Putamen (tissue), 1 donor: ENCODE data around the gene ZNF705A.
"Not testable (repeated sequence)": the region's sequence is repeated elsewhere in the genome, so short reads cannot be mapped to it uniquely, and the experiment has no call there.

Experiments used
- DNase-seq: peaks from one replicate; pipeline ENCODE4 v3.0.0-alpha.2; 2016; ENCODE audit warnings: low spot score

The ZNF705A gene

DNA sequence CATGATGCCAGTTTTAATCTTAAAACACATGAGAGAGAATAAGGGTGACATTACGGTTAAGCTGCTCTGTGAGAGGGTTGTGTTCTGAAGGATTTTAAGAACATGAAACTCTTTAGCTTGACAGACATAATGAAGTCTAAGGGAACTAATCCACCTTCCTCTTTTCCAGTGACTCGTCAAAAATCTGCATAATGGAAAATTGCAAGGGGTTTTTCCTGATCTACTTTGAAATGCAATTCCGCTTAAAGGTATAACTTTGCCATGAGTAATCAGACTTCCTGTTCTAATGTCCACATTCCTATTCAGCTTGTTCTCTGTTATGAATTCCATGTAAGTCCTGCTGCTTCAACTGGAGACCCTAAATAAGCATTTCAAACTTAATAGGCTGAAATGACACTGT is at the start of gene ZNF705A:
TSS of gene ZNF705A (plus strand) at position 171 of the 400 bp plus-strand sequence. CDS start 15,611 bp downstream, outside the sequence.
- peak; percentile 46 for DNase-seq

DNA sequence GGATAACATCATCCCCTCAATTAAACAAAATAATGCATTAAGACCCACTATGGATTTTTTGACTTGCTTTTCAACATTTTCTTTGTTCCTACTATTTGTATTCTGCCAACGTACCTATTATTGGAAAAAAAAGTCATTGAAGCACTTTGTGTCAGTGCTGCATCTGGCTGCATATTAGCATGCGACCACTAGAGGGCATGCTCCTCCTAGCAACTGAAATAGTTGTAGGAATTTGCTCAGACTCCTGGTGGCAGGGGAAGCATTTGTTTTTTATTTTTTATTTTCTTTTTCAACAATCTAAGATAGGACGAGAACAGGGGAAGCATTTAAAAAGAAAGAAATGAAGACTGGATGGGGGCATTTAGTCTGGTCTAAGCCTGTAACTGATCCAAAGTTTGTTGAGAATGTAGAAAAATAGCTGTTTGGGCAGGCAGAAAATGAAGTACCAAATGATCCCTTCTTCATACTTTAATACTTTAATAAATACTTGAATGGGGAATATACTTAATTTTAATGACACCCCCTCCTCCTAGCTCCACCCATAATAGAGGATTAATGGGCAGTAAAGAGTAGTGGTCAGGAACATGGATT is 47.9 kb upstream of the ZNF705A start:
- DNase-seq: peak; percentile 77

DNA sequence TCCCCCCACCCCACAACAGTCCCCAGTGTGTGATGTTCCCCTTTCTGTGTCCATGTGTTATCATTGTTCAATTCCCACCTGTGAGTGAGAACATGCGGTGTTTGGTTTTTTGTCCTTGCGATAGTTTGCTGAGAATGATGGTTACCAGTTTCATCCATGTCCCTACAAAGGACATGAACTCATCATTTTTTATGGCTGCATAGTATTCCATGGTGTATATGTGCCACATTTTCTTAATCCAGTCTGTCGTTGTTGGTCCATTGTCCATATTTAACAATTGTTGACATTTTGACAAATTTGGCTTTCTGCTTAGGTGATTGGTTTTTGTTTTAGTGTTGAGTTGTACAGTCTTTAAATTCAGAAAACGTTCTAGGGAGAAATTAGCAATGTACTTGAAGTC is 43.7 kb upstream of the ZNF705A start:
- DNase-seq: not testable (repeated sequence)

- no peak for DNase-seq
Observed at GRCh38 chr12:8120072-8120713, 36.6 kb upstream of the ZNF705A start.

DNA sequence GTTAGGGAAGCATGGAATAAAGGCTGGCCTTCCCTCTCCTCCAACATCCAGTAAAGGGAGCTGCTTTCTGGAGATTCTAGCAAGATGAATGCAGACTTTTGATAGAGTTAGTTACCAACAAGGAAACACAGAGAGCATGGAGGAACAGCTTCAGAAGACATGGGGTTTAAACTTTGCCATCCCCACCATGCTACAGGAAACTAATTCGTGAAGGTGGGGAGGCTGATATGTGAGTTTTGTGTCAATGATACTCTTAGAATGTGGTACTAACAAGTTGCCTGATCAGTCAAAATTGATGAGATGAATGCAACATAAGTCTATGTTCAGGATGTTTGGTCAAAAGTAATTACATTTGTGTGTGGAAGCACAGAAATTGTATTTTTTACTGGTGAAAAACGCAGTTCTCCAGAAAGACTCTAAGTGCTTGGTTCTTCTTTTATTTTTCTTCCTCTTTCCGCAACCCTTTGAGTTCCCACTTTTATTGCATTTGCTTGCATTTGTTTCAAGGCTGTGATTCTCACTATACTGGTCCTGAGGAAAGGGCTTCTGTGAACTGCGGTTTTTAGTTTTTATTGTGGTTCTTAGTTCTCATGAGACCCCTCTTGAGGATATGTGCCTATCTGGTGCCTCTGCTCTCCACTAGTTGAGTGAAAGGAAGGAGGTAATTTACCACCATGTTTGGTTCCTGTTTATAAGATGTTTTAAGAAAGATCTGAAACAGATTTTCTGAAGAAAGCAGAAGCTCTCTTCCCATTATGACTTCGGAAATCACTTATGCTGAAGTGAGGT is 33.5 kb upstream of the ZNF705A start, which contains the start of gene CLEC4A:
TSS of gene CLEC4A (plus strand) at position 494 of the 789 bp plus-strand sequence. CDS start at position 756, 262 bp downstream.
- DNase-seq: no peak

GRCh38 chr12:8127138-8127537 is 29.7 kb upstream of the ZNF705A start:
- no peak for DNase-seq

DNA sequence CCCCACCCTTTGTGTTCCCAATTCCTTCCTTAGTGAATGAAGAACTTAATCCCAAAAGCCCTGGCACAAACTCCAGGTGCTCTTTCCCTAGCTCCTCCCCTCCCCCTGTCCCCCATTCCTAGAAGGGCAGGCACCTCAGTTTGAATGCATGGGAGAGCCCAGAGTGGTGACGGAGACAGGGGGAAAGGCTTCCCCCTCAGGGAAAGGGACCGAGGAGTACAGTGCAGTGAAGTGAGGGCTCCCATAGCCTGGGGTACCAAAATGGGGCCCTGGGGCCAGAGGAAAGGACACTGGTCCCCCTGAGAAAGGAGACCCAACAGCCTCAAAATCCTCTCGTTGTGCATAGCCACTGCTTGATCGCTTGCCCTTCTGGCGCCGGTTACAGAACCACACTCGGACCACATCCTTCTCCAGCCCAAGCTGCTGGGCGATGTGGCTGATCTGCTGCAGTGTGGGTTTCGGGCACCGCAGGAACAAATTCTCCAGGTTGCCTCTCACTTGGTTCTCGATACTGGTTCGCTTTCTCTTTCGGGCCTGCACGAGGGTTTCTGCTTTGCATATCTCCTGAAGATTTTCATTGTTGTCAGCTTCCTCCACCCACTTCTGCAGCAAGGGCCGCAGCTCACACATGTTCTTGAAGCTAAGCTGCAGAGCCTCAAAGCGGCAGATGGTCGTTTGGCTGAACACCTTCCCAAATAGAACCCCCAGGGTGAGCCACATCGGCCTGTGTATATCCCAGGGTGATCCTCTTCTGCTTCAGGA is 23.0 kb upstream of the ZNF705A start:
- not testable (repeated sequence) for DNase-seq

GRCh38 chr12:8134398-8134930 is 22.4 kb upstream of the ZNF705A start:
- not testable (repeated sequence) for DNase-seq

GRCh38 chr12:8141647-8142046 is 15.2 kb upstream of the ZNF705A start:
- DNase-seq: not testable (repeated sequence)

- DNase-seq: no peak
Observed at GRCh38 chr12:8143261-8143660, 13.6 kb upstream of the ZNF705A start.

GRCh38 chr12:8145754-8146441 is 10.9 kb upstream of the ZNF705A start:
- DNase-seq: peak; percentile 66

- no peak for DNase-seq
Observed at GRCh38 chr12:8146442-8146771, 10.4 kb upstream of the ZNF705A start.

- no peak for DNase-seq
Observed at GRCh38 chr12:8154526-8154925, 2.3 kb upstream of the ZNF705A start.

- DNase-seq: no peak
Observed at GRCh38 chr12:8156416-8156815, 399 bp upstream of the ZNF705A start.

DNA sequence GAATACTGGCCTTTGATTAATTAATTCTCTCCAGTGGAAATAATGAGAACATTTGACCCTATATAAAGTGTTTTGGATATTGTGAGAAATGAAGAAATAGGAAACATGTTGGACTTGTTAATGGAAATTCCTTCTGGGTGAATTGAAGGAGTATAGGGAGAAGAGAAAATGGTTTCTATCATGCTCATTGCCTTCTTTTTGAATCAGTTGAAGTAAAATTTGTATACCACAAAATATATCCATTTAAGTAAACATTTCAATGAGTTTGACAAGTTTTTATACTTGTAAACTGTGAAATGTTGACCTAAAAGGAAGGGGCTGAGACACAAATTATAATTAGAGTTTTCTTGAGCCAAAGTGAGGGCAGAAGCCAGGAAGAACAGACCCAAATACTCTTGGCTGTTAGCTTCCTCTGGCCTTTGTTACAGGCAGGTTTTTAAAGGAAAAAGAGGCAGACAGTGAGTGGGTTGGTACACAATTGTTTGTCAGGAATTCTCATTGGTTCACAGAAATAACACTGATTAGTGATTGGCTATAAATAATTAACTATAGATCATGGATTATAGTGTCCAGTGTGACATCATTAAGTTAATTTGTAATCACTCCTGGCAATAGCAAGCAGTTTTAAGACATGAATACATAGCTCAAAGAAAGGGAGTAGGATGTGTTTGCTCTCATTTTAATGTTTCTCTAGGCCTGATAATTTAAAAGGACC is 826 bp downstream of the ZNF705A start:
- DNase-seq: no peak

DNA sequence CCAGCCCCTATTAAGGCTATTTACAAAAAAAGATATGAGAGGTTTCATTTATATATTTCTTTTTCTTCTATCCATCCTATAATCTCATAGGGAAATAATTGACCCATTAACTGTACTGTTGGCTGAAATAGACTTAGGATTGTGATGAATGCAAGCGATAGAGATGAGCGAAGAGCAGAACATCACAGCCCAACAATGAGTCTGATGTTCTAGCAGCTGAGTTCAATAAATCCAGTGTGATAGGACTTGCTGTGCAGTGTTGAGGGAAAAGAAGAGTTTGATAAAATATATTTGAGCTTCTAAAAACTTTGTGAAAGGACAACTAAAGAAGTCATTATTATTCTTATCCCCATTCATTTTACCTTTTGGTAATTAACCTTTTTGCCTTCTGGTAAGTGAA is 16.1 kb downstream of the ZNF705A start:
- not testable (repeated sequence) for DNase-seq

DNA sequence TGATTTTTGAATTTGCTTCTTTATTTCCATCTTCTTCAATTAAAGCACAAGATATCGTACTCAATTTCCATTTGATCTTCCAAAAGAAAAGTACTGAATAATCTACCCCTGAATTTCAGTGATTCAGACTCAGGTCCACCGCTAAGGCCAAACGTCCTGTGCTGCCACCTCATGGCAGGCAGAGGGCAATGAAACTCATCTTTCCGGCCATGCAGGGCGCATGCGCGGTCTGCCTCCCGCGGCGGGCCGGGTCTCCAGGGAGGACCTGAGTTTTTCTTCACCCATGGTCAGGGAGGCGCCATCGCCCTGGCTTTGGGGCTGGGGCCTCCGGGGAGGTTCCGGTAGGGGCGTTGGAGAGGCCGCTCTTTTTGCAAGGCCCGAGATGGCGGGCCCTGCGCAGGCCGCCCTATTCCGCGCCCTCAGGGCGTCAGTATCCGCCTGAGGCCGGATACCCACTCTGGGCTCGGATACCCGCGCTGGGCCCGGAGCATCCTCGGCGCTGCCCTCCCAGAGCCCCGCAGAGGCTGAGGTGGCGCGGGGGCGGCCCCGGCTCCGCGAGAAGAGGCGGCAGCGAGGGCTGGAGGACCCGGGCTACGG is 23.3 kb downstream of the ZNF705A start:
- peak; percentile 87 for DNase-seq

- not testable (repeated sequence) for DNase-seq
Observed at GRCh38 chr12:8181271-8181670, 24.5 kb downstream of the ZNF705A start.

DNA sequence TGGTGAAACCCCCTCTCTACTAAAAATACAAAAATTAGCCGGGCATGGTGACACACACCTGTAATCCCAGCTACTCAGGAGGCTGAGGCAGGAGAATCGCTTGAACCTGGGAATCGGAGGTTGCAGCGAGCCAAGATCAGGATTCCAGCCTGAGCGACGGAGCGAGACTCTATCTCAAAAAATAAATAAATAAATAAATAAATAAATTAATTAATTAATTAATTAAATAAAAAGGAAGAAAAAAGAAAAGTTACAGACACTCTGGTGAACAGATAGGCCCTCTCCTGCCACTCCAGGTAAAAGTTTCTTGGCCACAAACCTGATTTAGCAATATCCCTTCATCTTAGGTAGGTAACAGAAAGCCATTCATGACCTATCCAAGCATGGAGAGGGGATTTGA is 26.1 kb downstream of the ZNF705A start:
- not testable (repeated sequence) for DNase-seq

- not testable (repeated sequence) for DNase-seq
Observed at GRCh38 chr12:8183346-8183745, 26.5 kb downstream of the ZNF705A start.
